Middle frontal gyrus (tissue), 1 donor: Measurements from ENCODE around the gene ERV3-1.
"Not testable (repeated sequence)": the region's sequence is repeated elsewhere in the genome, so short reads cannot be mapped to it uniquely, and the experiment has no call there.

Experiments
- DNase-seq: peaks from one replicate; pipeline ENCODE4 v3.0.0-alpha.2; 2015; ENCODE audit warnings: low spot score; ENCODE audit errors: extremely low spot score

ERV3-1 gene

GRCh38 chr7:65001291-65001814 is 5.1 kb downstream of the ERV3-1 start:
- DNase-seq, result no peak

- no peak for DNase-seq
Measured at GRCh38 chr7:64999165-65000004, 7.1 kb downstream of the ERV3-1 start.

- DNase-seq, result no peak
Measured at GRCh38 chr7:64998865-64999164, 7.7 kb downstream of the ERV3-1 start.

GRCh38 chr7:64997927-64998391 is 8.5 kb downstream of the ERV3-1 start:
- no peak for DNase-seq

GRCh38 chr7:64997164-64997908 is 9.2 kb downstream of the ERV3-1 start:
- DNase-seq, result no peak

- DNase-seq, result no peak
Measured at GRCh38 chr7:64996305-64996704, 10.2 kb downstream of the ERV3-1 start.

- no peak for DNase-seq
Measured at GRCh38 chr7:64993901-64994300, 12.6 kb downstream of the ERV3-1 start.

- no peak for DNase-seq
Measured at GRCh38 chr7:64992971-64993370, 13.5 kb downstream of the ERV3-1 start.

GRCh38 chr7:64990936-64991335 is 15.6 kb downstream of the ERV3-1 start, which contains the start of gene ZNF117:
Gene ZNF117 (minus strand): TSS chr7:64991036.
- no peak for DNase-seq

- no peak for DNase-seq
Measured at GRCh38 chr7:64990216-64990615, 16.3 kb downstream of the ERV3-1 start.

GRCh38 chr7:64978497-64979203 is 27.8 kb downstream of the ERV3-1 start:
- DNase-seq, result no peak

- DNase-seq, result no peak
Measured at GRCh38 chr7:64965594-64965993, 40.9 kb downstream of the ERV3-1 start.

GRCh38 chr7:64959072-64959747 is 47.3 kb downstream of the ERV3-1 start:
- no peak for DNase-seq

GRCh38 chr7:64951250-64951848 is 55.1 kb downstream of the ERV3-1 start:
- DNase-seq, result peak; percentile 41

- not testable (repeated sequence) for DNase-seq
Measured at GRCh38 chr7:64950673-64951072, 55.8 kb downstream of the ERV3-1 start.

- DNase-seq, result not testable (repeated sequence)
Measured at GRCh38 chr7:64948774-64949173, 57.7 kb downstream of the ERV3-1 start.

GRCh38 chr7:64947252-64948000 is 59.1 kb downstream of the ERV3-1 start:
- no peak for DNase-seq

GRCh38 chr7:64946772-64947171 is 59.7 kb downstream of the ERV3-1 start:
- DNase-seq, result no peak

- DNase-seq, result no peak
Measured at GRCh38 chr7:64945503-64946175, 60.8 kb downstream of the ERV3-1 start.
